Lung (tissue), 12 donors: ENCODE results near the gene RTN1. TPM values are rescaled to one million over a fixed set of nuclear protein-coding genes. Genes with fewer than 3 reads are reported as not detected.

Source experiments
- ATAC-seq: fragments of 200-7000 bp; cut with Tn5 transposase; one replicate; pipeline ENCODE4 v1.9.1; 2020; ENCODE audit warnings: moderate number of reproducible peaks; ENCODE audit not compliant: insufficient read depth, low FRiP score
- DNase-seq, 3 donors: peaks; one replicate each; pipeline ENCODE4 v3.0.0-alpha.2; 2013 to 2017
- H3K27ac ChIP-seq, 2 donors: one replicate each; pipeline ENCODE4 v1.5.1; 2013; ENCODE audit warnings: mild to moderate bottlenecking in 2 of 2, moderate library complexity in 2 of 2, control low read depth in 1 of 2, inconsistent platforms in 1 of 2, low read depth in 1 of 2, low read length in 1 of 2
- H3K27me3 ChIP-seq, 3 donors: one replicate each; pipeline ENCODE4 v1.5.1; 2013; ENCODE audit warnings: low read length in 2 of 3; ENCODE audit not compliant: control insufficient read depth in 3 of 3, insufficient read depth in 3 of 3
- H3K36me3 ChIP-seq, 4 donors: one replicate each; pipeline ENCODE4 v1.5.1; 2013; ENCODE audit warnings: low read length in 4 of 4, mild to moderate bottlenecking in 1 of 4, moderate library complexity in 1 of 4; ENCODE audit not compliant: control insufficient read depth in 4 of 4, insufficient read depth in 4 of 4
- H3K4me1 ChIP-seq, 5 donors: one replicate each; pipeline ENCODE4 v1.5.1; 2013; ENCODE audit warnings: low read length in 5 of 5, mild to moderate bottlenecking in 2 of 5, moderate library complexity in 1 of 5; ENCODE audit not compliant: control insufficient read depth in 5 of 5, insufficient read depth in 5 of 5
- H3K4me3 ChIP-seq: one replicate; pipeline ENCODE4 v1.5.1; 2013; ENCODE audit warnings: mild to moderate bottlenecking, control low read depth, moderate library complexity
- H3K9ac ChIP-seq, 2 donors: one replicate each; pipeline ENCODE4 v1.5.1; 2013; ENCODE audit warnings: low read length in 2 of 2, control low read depth in 1 of 2; ENCODE audit not compliant: insufficient read depth in 1 of 2
- H3K9me3 ChIP-seq, 4 donors: one replicate each; pipeline ENCODE4 v1.5.1; 2013; ENCODE audit warnings: low read length in 3 of 4, mild to moderate bottlenecking in 1 of 4, moderate library complexity in 1 of 4; ENCODE audit not compliant: control insufficient read depth in 4 of 4, insufficient read depth in 3 of 4
- CTCF ChIP-seq: IDR thresholded peaks from 2 replicates; pipeline ENCODE4 v1.5.1; 2012; ENCODE audit warnings: mild to moderate bottlenecking; ENCODE audit errors: control extremely low read depth, extremely low read depth
- WGBS, 2 donors: extraction: QIAGEN DNeasy Blood & Tissue Kit; methylation state at CpG; one replicate each; pipeline ENCODE4 v1.1.7; 2013; 5-methylcytosine and 5-hydroxymethylcytosine counted together
- polyA plus RNA-seq, 2 donors: library from polyadenylated mRNA; stranded (reverse); fragments of 200-250 nt; gene quantifications; one replicate each; pipeline ENCODE4 v1.2.1, GENCODE V29; 2013
- total RNA-seq, 2 donors: library from RNA; depleted of rRNA in 1 of 2; stranded (reverse); fragments of >200 nt in 1 of 2; gene quantifications; one replicate each; pipeline ENCODE4 v1.2.1, GENCODE V29; 2014 to 2021
- donor health status: control.
- donor health status: control.
- donor health status: Bipolar disorder and iron deficiency.
- donor health status: healthy.
- donor health status: DM: yes; HTN: yes; CAD: no.

RTN1 gene
- total and polyA plus RNA-seq, 4 donors, result 2.4 to 9.0 (median 6.9) TPM

GRCh38 chr14:59832653-59833294 lies 37.8 kb downstream of the RTN1 start:
- Histone ChIP-seq H3K27me3 (no peaks in the 10 kb centered on the region), H3K9me3 (no peaks in the 10 kb centered on the region), H3K27ac (no peak overlapping the region), H3K4me1 (no peaks in the 10 kb centered on the region), H3K36me3 (no peaks in the 10 kb centered on the region), H3K9ac (no peak overlapping the region), H3K4me3 (no peak overlapping the region)
- no peak for TF ChIP-seq CTCF
- ATAC-seq, result no peak
- WGBS, 2 donors, result 83 to 93% methylated on average over 2 of the region's 2 CpGs
- DNase-seq, result no peak

- no peak for DNase-seq
- TF ChIP-seq CTCF, result no peak
- 57 to 75% methylated on average over 2 of the region's 2 CpGs for WGBS, 2 donors
- Histone ChIP-seq H3K4me3 (no peak overlapping the region), H3K36me3 (no peaks in the 10 kb centered on the region), H3K4me1 (no peaks in the 10 kb centered on the region), H3K9ac (no peak overlapping the region), H3K9me3 (no peaks in the 10 kb centered on the region), H3K27me3 (no peaks in the 10 kb centered on the region), H3K27ac (no peak overlapping the region)
- ATAC-seq, result no peak
Measured at GRCh38 chr14:59831121-59831730, 39.4 kb downstream of the RTN1 start.

GRCh38 chr14:59830338-59830734 lies 40.2 kb downstream of the RTN1 start:
- TF ChIP-seq CTCF, result no peak
- Histone ChIP-seq H3K9me3 (no peaks in the 10 kb centered on the region), H3K4me3 (no peak overlapping the region), H3K27me3 (no peaks in the 10 kb centered on the region), H3K9ac (no peak overlapping the region), H3K27ac (no peak overlapping the region), H3K36me3 (no peaks in the 10 kb centered on the region), H3K4me1 (no peaks in the 10 kb centered on the region)
- DNase-seq, result no peak
- ATAC-seq, result no peak
- WGBS, 2 donors, result 71 to 76% methylated on average over 3 of the region's 3 CpGs
